GOT3 (cell line): ENCODE results near the gene TMEM63A.
"Not testable (repeated sequence)": the region's sequence is repeated elsewhere in the genome, so short reads cannot be mapped to it uniquely, and the experiment has no call there.

Experiments used
- DNase-seq: peaks from one replicate; lab custom pipeline; 2025; ENCODE audit warnings: mixed read lengths; lab: John Stamatoyannopoulos, UW

TMEM63A gene

DNA sequence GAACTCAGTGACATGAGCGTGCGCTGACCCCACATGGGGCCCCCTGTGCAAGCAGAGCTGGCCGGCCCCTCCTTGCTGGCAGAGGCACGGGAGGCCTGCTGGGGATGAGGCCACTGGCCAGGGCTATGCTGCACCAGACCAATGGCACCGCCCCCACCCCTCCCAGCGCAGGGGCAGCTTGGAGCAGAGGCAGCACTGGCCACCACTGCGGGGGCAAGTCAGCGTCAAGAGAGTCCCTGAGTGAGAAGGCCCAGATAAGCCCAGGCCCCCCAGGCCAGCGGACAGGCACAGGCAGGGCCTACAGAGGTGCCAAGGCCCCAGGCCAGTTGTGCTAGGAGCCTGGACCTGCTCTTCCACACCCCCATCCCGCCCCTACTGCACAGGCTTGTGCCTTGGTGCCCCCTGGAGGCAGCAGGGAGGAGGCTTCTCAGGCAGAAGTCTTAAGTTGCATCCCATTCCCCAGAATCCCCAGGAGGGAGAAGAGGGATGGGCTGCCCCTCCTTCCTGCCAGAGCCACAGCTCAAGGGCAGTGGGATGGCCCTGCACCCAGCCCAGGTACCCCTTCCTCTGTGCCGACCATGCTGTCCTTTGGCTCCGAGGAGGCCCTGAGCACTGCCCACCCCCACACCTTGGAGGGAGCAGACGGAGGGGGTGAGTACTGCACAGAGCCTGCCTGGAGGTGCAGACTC is 36.5 kb downstream of the TMEM63A start:
- no peak for DNase-seq

DNA sequence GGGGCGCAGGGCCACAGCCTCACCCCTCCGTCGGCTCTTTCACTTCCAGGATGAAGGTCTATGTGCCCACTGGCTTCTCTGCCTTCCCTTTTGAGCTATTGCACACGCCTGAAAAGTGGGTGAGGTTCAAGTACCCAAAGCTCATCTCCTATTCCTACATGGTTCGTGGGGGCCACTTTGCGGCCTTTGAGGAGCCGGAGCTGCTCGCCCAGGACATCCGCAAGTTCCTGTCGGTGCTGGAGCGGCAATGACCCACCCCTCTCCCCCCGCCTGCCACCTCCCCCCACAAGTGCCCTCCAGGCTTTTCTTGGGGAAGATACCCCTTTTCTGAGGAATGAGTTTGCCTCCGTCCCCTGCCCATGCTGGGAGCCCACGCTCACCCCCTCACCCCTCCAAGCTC is 37.1 kb downstream of the TMEM63A start:
- DNase-seq, result no peak

DNA sequence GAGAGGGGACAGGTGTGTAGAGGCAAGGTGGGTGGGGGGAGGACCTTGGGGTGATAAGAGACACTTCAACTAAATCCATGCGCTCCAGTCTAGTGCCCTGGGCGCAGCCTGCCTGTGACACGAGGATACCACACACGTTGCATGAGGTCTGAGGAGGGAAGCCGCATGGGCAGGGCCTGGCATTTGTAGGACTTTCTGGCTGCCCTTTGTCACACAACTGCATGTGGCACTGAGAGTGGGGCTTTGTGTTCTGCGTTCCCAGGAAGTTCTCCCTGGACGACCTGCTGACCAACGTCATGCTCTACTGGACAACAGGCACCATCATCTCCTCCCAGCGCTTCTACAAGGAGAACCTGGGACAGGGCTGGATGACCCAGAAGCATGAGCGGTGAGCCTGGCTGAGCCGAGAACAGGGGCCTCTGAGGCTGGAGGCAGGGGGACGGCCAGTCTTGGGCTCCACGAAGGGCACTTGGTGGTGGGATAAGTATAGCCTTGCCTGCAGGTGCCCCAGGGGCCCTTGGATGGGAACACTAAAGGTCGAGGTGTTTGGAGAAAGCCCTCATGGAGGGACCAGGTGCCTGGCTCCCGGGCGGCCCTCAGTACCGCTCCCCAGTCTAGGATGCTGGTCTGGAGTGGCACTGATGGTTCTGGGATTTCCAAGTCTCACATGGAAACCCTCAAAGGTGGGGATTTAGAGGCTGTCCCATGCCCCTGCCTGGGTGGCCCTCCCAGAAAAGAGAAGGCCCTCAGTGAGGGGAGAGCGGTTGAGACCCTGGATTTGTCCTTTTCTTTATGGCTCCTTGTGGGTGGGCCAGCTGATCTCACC is 37.7 kb downstream of the TMEM63A start:
- DNase-seq, result no peak

DNA sequence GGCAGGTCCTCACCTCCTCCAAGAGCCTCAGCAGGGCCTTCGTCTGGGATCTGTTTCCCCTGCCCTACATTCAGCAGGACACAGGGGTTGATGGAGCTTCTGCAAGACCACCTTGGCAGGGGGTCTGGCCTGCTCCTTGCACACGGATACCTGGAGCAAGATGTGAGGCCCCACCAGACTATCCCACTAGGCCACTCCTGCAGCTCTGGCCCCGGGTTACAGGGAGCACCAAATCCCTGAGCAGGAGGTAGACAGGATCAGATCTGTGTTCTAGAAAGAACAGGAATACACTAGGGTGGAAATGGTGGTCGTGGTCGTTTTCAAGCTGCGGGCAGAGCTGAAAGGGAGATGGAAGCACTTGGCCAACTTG is 38.8 kb downstream of the TMEM63A start:
- DNase-seq, result no peak

DNA sequence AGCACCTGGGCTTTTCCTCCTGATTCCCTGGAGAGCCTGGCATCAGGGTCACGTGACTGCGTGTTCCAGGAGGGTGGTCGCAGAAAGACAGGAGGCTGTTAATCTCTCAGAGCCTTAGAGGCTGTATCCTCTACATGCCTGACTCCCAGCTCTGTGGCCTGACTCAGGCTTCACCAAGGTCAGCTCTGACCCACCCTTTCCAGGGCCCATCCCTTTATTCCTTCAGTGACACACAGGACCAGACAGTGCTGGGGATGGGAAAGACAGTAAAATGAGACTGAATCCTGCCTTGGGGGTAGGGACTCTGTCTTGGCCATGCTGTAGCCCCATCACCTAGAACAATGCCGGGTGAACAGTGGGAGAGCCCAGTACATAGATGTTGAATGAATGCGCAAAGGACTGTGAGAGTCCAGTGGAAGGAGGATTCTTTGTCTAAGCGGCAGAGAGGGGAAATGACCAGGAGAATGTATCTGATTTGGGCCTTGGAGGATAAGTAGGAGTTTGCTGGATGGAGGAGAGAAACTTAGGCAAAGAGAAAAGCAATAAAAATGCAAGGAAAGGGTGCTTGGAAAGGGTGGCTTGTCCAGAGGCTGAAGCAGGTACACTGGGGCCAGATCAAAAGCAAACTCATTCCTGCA is 39.3 kb downstream of the TMEM63A start:
- DNase-seq, result no peak

DNA sequence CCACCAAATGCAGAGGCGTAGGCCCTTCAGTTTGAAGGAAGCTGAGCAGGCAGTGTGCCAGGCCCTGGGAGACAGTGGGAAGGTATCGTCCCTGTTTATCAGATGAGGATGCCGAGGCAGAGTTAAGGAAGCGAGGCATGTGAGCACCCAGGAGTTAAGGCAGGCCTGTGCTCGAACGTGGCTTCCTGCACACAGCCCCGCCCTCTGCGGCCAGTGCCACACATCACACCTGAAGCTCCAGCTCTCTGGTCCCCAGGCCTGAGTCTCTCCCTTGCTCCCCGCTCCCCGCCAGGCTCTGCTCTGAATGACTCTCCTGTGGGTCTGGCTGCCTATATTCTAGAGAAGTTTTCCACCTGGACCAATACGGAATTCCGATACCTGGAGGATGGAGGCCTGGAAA is 40.1 kb downstream of the TMEM63A start:
- DNase-seq, result no peak

DNA sequence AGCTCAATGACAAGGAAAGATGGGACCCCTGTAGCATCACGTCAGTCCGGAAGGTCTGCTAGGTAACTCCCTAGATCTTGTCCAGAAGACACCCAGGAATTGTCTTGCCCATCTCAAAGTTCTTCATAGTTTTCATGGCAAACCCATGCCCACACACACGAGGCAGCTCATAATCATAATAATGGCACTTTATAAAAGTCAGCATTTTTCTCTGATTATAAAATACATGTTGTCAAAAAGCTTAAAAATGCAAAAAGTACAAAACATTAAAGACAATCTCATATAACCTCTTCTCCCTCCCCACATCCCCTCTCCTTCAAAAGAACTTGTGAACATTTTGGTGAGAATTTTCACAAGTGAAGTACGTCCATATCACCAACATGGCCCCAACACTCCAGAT is 41.5 kb downstream of the TMEM63A start:
- DNase-seq, result no peak

DNA sequence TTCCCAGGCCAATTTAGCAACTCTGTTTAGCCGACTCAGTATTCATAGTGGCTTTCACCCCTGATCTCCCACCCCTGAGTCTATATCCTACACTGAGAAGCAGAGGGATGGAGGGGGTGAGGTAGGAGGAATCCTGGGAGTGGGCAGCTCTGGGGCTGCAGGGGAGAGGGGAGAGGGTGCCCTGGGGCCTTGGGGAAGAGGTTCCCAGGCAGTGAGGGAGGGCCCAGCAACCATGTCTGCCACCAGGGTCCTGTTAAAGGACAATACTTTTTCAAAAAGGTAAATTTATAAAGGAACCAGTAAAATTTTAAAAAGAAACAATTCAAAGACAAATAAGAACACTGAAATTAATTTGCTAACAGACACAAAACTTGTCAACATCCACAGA is 42.0 kb downstream of the TMEM63A start:
- DNase-seq, result no peak

DNA sequence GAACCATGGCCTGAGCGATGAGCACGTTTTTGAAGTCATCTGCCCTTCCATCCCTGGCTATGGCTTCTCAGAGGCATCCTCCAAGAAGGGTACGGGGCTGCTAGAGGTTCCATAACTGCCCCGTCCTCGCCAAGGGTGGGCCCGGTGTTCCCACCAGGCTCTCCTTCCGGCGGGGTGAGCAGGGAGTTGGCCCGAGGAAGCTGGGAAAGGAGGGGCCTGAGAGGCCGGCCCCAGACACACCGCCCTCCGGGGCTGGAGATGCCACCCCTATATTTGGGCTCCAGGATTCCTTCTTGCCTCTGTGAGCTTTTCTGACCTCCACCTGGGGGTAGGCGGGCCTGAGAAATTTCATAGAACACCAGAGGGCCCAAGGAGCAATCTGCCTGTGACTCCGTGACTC is 43.4 kb downstream of the TMEM63A start:
- no peak for DNase-seq

DNA sequence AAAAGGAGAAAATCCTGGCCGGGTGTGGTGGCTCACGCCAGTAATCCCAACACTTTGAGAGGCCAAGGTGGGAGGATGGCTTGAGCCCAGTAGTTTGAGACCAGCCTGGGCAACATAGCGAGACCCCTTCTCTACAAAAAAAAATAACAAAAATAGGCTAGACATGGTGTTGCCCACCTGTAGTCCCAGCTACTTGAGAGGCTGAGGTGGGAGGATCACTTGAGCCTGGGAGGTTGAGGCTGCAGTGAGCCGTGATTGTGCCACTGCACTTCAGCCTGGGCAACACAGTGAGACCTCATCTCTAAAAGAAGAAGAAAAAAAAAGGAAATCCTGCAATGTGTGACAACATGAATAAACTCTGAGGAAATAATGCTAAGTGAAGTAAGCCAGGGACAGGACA is 45.9 kb downstream of the TMEM63A start:
- not testable (repeated sequence) for DNase-seq

DNA sequence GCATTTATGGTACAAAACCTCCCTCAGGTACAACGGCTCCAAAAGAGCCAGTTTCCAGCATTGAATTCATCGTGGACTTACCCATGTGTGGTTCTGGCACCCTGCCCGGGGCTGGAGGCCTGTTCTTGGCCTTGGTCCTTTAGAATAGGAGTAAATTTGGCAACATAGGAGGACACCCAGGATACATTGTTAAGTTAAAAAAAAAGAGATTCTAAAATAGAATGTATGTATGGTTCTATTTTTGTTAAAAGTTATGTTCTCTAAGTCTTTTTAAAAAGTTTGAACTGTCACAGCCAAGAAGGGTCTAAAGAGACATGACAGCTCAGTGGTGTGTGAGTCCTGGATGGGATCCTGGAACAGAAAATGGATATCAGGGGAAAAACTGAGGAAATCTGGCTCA is 46.3 kb downstream of the TMEM63A start:
- DNase-seq, result no peak

DNA sequence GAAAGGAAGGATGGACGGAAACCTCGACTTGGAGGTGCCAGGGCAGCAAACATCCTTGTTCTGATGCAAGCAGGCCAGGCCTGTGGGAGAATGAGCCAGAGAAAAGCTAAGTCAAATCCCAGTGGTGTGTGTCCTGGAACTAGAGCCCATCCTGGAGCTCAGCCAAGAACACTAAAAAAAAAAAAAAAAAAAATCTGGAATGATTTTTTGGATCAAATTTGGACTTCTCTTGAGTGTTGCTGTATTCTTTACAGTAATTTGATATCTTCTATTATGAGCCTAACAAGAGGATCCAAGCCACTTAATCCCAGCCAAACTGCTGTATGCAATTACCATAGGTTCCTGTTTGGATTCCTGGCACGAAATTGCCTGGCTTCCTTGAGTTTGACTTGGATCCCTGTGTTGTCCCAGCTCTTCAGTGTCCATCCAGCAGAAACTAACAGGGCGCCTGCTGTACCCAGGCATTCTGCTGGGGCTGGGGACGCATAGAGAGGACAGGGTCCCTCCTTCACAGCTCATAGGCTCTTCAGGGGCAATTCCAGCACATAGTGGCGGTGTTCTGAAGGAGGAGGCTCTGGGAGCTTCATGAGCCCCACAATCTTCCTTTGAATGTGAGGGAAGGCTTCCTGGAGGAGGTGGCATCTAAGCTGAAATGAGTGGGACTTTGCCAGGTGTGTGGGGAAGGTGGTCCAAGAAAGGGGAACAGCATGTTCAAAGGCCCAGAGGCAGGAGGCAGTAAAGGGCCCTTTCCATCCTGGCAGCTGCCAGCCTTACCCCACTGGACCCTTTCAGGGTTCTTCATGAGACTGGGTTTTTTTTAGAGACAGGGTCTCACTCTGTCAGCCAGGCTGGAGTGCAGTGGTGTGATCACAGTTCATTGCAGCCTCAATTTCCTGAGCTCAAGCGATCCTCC is 47.5 kb downstream of the TMEM63A start:
- DNase-seq, result no peak

DNA sequence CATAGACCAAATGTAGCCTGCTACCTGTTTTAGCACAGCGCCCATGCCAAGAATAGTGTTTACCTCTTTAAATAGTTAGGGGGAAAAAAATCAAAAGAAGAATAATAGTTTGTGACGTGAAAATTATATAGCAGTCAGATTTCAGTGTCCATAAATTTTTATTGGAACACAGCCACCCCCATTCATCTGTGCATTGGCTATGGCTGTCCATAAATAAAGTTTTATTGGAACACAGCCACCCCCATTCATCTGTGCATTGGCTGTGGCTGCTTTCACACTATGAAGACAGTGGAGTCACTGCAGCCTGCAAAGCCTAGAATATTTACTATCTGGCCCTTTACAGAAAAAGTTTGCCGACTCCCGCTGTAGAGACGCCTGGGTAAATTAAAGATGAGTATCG is 51.3 kb downstream of the TMEM63A start:
- DNase-seq, result no peak

DNA sequence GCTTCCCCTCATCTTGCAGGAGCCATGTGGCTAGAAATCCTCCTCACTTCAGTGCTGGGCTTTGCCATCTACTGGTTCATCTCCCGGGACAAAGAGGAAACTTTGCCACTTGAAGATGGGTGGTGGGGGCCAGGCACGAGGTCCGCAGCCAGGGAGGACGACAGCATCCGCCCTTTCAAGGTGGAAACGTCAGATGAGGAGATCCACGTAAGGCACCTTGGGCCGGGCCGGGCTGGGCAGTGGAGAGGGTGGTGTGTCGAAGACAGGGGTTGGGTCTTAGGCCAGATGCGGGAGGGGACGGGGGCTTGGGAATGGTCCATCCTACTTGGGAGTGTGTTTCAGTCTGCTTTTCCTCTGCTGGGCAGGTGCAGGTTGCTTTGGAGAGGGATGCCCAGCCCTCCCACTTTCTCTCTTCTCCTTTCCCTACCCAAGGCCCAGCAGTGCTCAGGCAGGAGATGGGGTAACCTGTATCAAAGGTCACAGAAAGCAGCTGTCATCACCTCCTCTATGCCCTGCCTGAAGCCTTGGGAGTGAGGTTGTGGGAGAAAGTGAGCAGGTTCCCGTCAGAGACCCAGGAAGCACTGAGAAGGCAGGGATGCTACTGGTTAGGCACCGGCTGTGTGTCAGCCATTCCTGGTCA is 53.4 kb downstream of the TMEM63A start:
- DNase-seq, result no peak

DNA sequence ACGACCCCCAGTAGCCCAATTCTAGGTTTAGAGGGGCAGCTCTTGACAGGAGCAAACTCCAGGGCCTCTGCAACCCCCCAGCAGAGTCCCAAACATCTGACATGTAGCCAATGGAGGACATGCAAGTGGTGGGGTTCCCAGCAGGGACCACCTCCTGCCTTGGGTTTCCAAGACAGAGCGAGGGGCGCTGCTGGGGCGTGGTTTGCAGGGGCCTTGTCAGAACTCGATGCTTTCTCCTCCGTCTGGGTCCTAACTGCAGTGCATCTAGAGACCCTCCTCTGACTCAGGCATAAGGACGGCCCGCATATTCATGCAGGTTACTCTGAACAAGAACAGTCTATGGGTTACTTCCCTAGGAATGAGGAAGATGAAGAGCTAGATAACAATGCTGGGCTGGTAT is 55.1 kb downstream of the TMEM63A start:
- no peak for DNase-seq

DNA sequence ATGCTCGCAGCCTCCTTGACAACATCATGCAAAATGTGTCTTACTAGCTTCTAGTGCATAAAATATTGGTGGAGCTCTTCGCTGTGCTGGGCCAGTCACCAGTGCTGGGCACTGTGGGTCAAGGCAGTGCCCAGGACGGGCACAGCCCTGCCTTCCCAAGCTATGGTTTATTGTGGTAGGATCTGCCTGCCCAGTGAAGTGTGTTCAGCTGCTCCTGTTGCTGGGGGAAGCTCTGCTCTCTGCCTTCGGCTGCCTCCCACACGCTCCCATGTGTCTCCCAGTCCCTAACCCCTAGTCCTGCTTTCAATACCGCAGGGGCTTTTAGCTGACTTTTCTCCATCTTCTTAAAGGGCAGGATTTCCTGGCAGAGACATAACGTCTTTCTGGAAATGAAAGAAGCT is 56.6 kb downstream of the TMEM63A start:
- DNase-seq, result no peak

DNA sequence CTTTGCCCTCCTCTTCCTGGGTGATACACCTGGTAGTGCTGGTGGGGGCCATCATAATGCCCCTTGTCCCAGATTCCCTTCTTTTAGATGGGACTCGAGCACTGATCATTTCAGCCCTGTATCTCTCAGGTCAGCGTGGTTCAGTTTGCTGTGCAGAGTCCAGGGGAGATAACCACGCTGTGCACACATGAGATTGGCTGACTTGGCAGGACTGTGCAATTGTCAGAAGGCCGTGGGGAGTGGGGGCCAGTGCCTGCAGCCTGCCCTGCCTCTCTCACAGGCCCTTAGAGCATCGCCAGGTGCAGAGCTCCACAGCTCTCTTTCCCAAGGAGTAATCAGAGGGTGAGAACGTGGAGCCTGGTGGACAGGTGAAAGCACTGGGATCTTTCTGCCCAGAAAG is 57.1 kb downstream of the TMEM63A start:
- no peak for DNase-seq

DNA sequence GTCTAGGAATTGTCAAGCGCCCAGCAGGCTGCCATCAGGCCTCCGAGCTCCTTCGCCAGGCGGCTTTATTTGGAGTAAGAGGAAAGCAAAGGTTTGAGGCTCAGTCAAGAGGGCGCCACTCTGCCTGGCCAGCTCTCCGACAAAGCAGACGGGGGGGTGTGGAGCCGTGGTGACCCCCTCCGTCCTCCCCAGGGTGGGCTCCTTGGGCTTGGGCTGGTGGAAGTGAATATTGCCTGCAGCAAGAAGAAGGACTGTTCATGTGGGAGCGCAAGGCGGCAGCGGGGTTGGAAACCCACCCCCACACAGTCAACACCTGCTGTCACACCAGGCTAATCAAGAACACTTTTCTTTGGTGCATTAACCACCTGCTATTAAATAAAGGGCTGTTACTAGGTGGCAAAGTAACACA is 57.6 kb downstream of the TMEM63A start:
- no peak for DNase-seq

DNA sequence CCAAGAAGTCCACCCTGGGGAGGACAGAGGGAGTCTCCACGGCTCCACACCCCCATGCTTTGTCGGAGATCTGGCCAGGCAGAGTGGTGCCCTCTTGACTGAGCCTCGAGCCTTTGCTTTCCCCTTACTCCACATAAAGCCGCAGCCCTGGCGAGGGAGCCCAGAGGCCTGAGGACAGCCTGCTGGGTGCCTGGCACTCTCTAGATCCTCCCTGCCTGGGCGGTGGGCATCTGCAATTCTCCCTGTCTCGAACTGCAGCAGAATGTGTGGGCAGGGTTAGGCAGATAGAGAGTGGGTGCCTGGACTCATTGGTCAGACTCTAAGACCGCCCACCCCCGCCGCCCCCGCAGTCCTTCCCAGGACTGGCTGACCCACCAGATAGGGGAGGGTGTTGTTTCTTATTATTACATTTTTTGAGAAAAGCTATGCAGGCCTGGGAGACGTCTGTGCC is 58.3 kb downstream of the TMEM63A start:
- DNase-seq, result no peak

DNA sequence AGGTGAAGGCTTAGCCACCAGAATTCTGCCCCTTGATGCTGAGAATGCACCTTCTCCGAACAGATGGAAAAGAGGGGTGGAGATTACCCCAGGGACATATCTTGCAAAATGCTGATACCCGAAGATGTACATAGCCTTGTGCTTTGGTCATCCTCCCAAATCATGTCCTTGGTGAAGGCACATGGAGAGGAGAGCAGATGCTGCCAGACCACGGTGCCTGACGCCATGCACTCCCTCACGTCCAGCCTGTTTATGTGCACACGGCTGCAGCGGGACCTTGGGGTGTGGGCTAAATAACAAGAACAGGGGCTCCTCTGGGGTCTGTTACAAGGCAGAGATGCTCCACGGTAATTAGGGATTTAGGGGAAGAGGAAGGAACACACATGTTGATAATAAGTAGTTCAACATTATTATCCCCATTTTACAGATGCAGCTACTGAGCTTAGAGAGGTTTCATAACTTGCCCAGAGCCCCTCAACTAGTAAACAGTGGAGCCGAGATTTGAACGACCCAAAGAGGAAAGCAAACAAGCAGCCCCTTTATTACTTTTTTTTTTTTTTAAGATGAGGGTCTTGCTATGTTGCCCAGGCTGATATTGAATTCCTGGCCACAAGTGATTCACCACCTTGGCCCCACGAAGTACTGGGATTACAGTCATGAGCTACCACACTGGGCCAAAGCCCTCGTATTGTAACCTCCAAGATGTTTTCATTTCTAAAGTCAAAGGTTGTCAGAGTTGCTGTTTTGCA is 59.4 kb downstream of the TMEM63A start:
- DNase-seq, result no peak
